ENCODE data around the gene KLHL20.
"Not testable (repeated sequence)": the region's sequence is repeated elsewhere in the genome, so short reads cannot be mapped to it uniquely, and the experiment has no call there.

KLHL20 gene

DNA sequence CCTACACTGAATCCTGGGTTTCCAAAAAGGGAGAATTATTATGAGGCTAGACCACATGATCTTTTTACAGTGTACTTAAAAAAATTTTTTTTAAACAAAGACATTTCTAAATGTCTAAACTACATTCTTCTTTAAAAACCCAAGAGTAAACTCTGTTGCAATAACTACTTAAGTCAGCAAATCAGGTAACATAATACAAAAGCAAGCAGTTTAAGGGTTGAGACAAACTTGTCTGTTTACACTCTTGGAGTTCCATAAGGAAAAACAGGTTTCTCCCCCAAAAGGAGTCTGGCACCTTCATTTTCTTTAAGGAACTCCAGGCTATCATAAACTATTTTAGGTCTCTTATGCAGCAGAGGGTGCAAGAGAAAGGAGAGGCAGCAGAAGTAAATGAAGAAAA, 32.6 kb upstream of the KLHL20 start:
- no peaks in the 10 kb centered on the region for H3F3A ChIP-seq (ENCODE audit: low read depth)
- no peak overlapping the region for H3K4me2 ChIP-seq (ENCODE audit: low read depth, low read length, poor library complexity, severe bottlenecking)
- H2AFZ ChIP-seq (ENCODE audit: low read length): no peak overlapping the region
- no peaks in the 10 kb centered on the region for H3K36me3 ChIP-seq (ENCODE audit: insufficient read depth, low read length)
- no peaks in the 10 kb centered on the region for H3K27me3 ChIP-seq (ENCODE audit: insufficient read depth, low read length, poor library complexity, severe bottlenecking)
- no peaks in the 10 kb centered on the region for H3K79me2 ChIP-seq (ENCODE audit: insufficient read depth, low read length)
- TF ChIP-seq, protein P1, sequence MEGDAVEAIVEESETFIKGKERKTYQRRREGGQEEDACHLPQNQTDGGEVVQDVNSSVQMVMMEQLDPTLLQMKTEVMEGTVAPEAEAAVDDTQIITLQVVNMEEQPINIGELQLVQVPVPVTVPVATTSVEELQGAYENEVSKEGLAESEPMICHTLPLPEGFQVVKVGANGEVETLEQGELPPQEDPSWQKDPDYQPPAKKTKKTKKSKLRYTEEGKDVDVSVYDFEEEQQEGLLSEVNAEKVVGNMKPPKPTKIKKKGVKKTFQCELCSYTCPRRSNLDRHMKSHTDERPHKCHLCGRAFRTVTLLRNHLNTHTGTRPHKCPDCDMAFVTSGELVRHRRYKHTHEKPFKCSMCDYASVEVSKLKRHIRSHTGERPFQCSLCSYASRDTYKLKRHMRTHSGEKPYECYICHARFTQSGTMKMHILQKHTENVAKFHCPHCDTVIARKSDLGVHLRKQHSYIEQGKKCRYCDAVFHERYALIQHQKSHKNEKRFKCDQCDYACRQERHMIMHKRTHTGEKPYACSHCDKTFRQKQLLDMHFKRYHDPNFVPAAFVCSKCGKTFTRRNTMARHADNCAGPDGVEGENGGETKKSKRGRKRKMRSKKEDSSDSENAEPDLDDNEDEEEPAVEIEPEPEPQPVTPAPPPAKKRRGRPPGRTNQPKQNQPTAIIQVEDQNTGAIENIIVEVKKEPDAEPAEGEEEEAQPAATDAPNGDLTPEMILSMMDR (conservative IDR thresholded peaks at IDR 0.05; ENCODE audit: low read length): no peak
- H3K4me3 ChIP-seq (ENCODE audit: low read length, poor library complexity, severe bottlenecking): no peak overlapping the region
- H3K9me2 ChIP-seq (replicated peaks; ENCODE audit: low read depth, low read length): no peaks in the 10 kb centered on the region
- no peaks in the 10 kb centered on the region for H4K20me1 ChIP-seq (ENCODE audit: insufficient read depth, low read length, poor library complexity, severe bottlenecking)
- no peaks in the 10 kb centered on the region for H3K9me3 ChIP-seq (ENCODE audit: insufficient read depth, low read depth, low read length)
- H3K4me1 ChIP-seq (ENCODE audit: insufficient read depth, low read length, poor library complexity, severe bottlenecking): no peaks in the 10 kb centered on the region
- no peak overlapping the region for H3K9ac ChIP-seq (ENCODE audit: low read depth, low read length, poor library complexity, severe bottlenecking)

DNA sequence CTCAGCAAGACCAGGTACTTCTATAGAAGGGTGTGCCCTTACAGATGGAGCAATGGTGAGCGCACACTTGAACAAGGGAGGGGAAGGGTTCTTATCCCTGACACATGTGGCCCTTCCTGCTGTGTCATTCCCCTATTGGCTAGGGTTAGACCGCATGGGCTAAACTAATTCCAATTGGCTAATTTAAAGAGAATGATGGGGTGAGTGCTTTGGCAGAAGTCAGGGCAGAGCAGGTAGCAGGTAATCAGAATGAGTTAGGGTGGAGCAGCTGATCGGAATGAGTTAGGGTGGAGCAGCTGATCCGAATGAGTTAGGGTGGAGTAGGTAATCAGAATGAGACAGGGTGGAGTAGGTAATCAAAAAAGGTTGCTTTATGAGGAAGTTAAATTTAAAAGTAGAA, 30.9 kb upstream of the KLHL20 start:
- not testable (repeated sequence) for H3K4me2 ChIP-seq (ENCODE audit: low read depth, low read length, poor library complexity, severe bottlenecking); H3K79me2 ChIP-seq (ENCODE audit: insufficient read depth, low read length); H3K9ac ChIP-seq (ENCODE audit: low read depth, low read length, poor library complexity, severe bottlenecking); H3K4me3 ChIP-seq (ENCODE audit: low read length, poor library complexity, severe bottlenecking); H3K4me1 ChIP-seq (ENCODE audit: insufficient read depth, low read length, poor library complexity, severe bottlenecking); H3K9me2 ChIP-seq (replicated peaks; ENCODE audit: low read depth, low read length); H4K20me1 ChIP-seq (ENCODE audit: insufficient read depth, low read length, poor library complexity, severe bottlenecking); H2AFZ ChIP-seq (ENCODE audit: low read length); H3K9me3 ChIP-seq (ENCODE audit: insufficient read depth, low read depth, low read length); H3K27me3 ChIP-seq (ENCODE audit: insufficient read depth, low read length, poor library complexity, severe bottlenecking); H3F3A ChIP-seq (ENCODE audit: low read depth); H3K36me3 ChIP-seq (ENCODE audit: insufficient read depth, low read length)

DNA sequence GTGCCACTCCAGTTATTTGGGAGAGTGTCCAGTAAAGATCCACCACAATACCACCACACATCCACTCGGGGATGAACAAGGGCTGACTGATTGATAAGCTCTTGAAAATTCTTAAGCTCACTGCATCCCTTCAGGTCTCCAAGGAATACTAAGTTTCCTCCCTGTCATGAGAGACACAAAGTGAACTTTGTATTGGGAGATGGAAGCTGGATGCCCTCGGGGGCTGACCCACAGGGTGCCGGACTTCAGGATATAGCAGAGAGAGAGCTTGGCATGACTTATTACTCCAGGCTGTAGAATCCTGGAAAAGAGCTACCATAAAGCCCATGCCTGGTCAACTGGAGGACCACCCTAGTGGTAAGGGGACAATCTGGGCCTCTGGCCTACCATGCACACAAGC, 29.7 kb upstream of the KLHL20 start:
- not testable (repeated sequence) for H2AFZ ChIP-seq (ENCODE audit: low read length); H3K4me2 ChIP-seq (ENCODE audit: low read depth, low read length, poor library complexity, severe bottlenecking); H3F3A ChIP-seq (ENCODE audit: low read depth)

DNA sequence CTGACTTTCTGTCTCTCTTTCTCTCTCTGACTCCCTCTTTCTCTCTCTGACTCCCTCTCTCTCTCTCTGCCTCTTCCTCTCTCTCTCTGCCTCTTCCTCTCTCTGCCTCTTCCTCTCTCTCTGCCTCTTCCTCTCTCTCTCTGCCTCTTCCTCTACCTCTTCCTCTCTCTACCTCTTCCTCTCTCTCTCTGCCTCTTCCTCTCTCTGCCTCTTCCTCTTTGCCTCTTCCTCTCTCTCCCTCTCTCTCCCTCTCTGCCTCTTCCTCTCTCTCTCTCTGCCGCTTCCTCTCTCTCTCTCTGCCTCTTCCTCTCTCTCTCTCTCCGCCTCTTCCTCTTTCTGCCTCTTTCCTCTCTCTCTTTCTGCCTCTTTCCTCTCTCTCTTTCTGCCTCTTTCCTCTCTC, 26.5 kb upstream of the KLHL20 start:
- no peaks in the 10 kb centered on the region for H3K36me3 ChIP-seq (ENCODE audit: insufficient read depth, low read length)
- peak overlapping the region; percentile 91 for H2AFZ ChIP-seq (ENCODE audit: low read length)
- H3K9ac ChIP-seq (ENCODE audit: low read depth, low read length, poor library complexity, severe bottlenecking): no peak overlapping the region
- no peaks in the 10 kb centered on the region for H3F3A ChIP-seq (ENCODE audit: low read depth)
- no peaks in the 10 kb centered on the region for H3K9me3 ChIP-seq (ENCODE audit: insufficient read depth, low read depth, low read length)
- no peaks in the 10 kb centered on the region for H3K79me2 ChIP-seq (ENCODE audit: insufficient read depth, low read length)
- TF ChIP-seq, protein P1 (conservative IDR thresholded peaks at IDR 0.05; ENCODE audit: low read length): no peak
- no peak for TF ChIP-seq EZH2phosphoT487 (IDR thresholded peaks at IDR 0.05; ENCODE audit: borderline replicate concordance)
- no peak overlapping the region for H3K4me2 ChIP-seq (ENCODE audit: low read depth, low read length, poor library complexity, severe bottlenecking)
- H3K9me2 ChIP-seq (replicated peaks; ENCODE audit: low read depth, low read length): no peaks in the 10 kb centered on the region
- H4K20me1 ChIP-seq (ENCODE audit: insufficient read depth, low read length, poor library complexity, severe bottlenecking): no peaks in the 10 kb centered on the region
- H3K4me1 ChIP-seq (ENCODE audit: insufficient read depth, low read length, poor library complexity, severe bottlenecking): no peaks in the 10 kb centered on the region
- H3K27me3 ChIP-seq (ENCODE audit: insufficient read depth, low read length, poor library complexity, severe bottlenecking): no peaks in the 10 kb centered on the region
- H3K4me3 ChIP-seq (ENCODE audit: low read length, poor library complexity, severe bottlenecking): no peak overlapping the region

More for the DNA sequence above, 29.7 kb upstream of the KLHL20 start:
- not testable (repeated sequence) for H3K79me2 ChIP-seq (ENCODE audit: insufficient read depth, low read length); H3K4me1 ChIP-seq (ENCODE audit: insufficient read depth, low read length, poor library complexity, severe bottlenecking); H4K20me1 ChIP-seq (ENCODE audit: insufficient read depth, low read length, poor library complexity, severe bottlenecking); H3K27me3 ChIP-seq (ENCODE audit: insufficient read depth, low read length, poor library complexity, severe bottlenecking); H3K36me3 ChIP-seq (ENCODE audit: insufficient read depth, low read length); H3K9ac ChIP-seq (ENCODE audit: low read depth, low read length, poor library complexity, severe bottlenecking); H3K9me2 ChIP-seq (replicated peaks; ENCODE audit: low read depth, low read length); H3K9me3 ChIP-seq (ENCODE audit: insufficient read depth, low read depth, low read length); H3K4me3 ChIP-seq (ENCODE audit: low read length, poor library complexity, severe bottlenecking)

Data from Loucy (cell line).